Hepatocyte (in vitro differentiated cells): Measurements from ENCODE around the gene ENTPD2. TPM values are rescaled to one million over a fixed set of nuclear protein-coding genes. Genes with fewer than 3 reads are reported as not detected.

Experiments
- DNase-seq: peaks from one replicate; pipeline ENCODE4 v3.0.0-alpha.2; 2016; ENCODE audit warnings: low spot score
- H2AFZ ChIP-seq: fragments of 200-600 bp; sonication (generic); 2 replicates; pipeline ENCODE4 v1.6.0; 2016; ENCODE audit warnings: antibody characterized with exemption, mild to moderate bottlenecking
- H3K27ac ChIP-seq: fragments of 200-600 bp; sonication (generic); 2 replicates; pipeline ENCODE4 v1.5.1; 2016; ENCODE audit warnings: mild to moderate bottlenecking
- H3K27me3 ChIP-seq: fragments of 200-600 bp; sonication (generic); 2 replicates; pipeline ENCODE4 v1.6.1; 2016
- H3K36me3 ChIP-seq: fragments of 200-600 bp; sonication (generic); replicated peaks from 2 replicates; pipeline ENCODE4 v1.5.1; 2016; ENCODE audit warnings: low read depth; ENCODE audit not compliant: insufficient read depth
- H3K4me1 ChIP-seq: fragments of 200-600 bp; sonication (generic); 2 replicates; pipeline ENCODE4 v1.5.1; 2016; ENCODE audit warnings: mild to moderate bottlenecking, moderate library complexity; ENCODE audit not compliant: insufficient read depth
- H3K4me2 ChIP-seq: fragments of 200-600 bp; sonication (generic); 2 replicates; pipeline ENCODE4 v1.6.0; 2016
- H3K4me3 ChIP-seq: fragments of 200-600 bp; sonication (generic); 2 replicates; pipeline ENCODE4 v1.5.1; 2016; ENCODE audit warnings: mild to moderate bottlenecking
- H3K79me2 ChIP-seq: fragments of 200-600 bp; sonication (generic); 2 replicates; pipeline ENCODE4 v1.6.0; 2017; ENCODE audit warnings: mild to moderate bottlenecking
- H3K9me2 ChIP-seq: fragments of 200-600 bp; sonication (generic); replicated peaks from 2 replicates; pipeline ENCODE4 v1.6.0; 2017; ENCODE audit warnings: mild to moderate bottlenecking; ENCODE audit not compliant: insufficient read depth
- H3K9me3 ChIP-seq: fragments of 200-600 bp; sonication (generic); 2 replicates; pipeline ENCODE4 v1.5.1; 2016; ENCODE audit warnings: low read depth, mild to moderate bottlenecking
- H4K20me1 ChIP-seq: fragments of 200-600 bp; sonication (generic); 2 replicates; pipeline ENCODE4 v1.6.0; 2016; ENCODE audit warnings: mild to moderate bottlenecking; ENCODE audit not compliant: insufficient read depth, poor library complexity, severe bottlenecking
- CTCF ChIP-seq: fragments of 200-600 bp; sonication (generic); IDR thresholded peaks from 2 replicates; pipeline ENCODE4 v1.5.1; 2016; ENCODE audit warnings: antibody characterized with exemption, mild to moderate bottlenecking; ENCODE audit not compliant: poor library complexity
- EZH2 ChIP-seq: fragments of 200-600 bp; sonication (generic); IDR thresholded peaks from 2 replicates; pipeline ENCODE4 v1.6.1; 2016; ENCODE audit warnings: antibody characterized with exemption, mild to moderate bottlenecking, borderline replicate concordance
- EZH2phosphoT487 ChIP-seq: fragments of 200-600 bp; sonication (generic); IDR thresholded peaks from one replicate; pipeline ENCODE4 v1.6.1; 2018; ENCODE audit warnings: antibody characterized with exemption, mild to moderate bottlenecking, low read depth, moderate library complexity; ENCODE audit not compliant: unreplicated experiment, severe bottlenecking
- WGBS: methylation state at CpG from one replicate; pipeline ENCODE4 v1.1.6; 2016; ENCODE audit warnings: low lambda C conversion rate; ENCODE audit errors: missing lambda C conversion rate; 5-methylcytosine and 5-hydroxymethylcytosine counted together
- polyA plus RNA-seq: library from polyadenylated mRNA; unstranded; fragments of >200 nt; fragmentation: Nextera tagmentation; extraction: Ambion mirVana; gene quantifications from 2 replicates; pipeline ENCODE4 v1.2.1, GENCODE V29; 2016
- total RNA-seq: library from RNA; depleted of rRNA; stranded (reverse); fragments of >200 nt; gene quantifications from 2 replicates; pipeline ENCODE4 v1.2.3, GENCODE V29; 2014

Gene ENTPD2
- total and polyA plus RNA-seq, 2 experiments from 2014 or later, result 1.1 to 1.8 TPM

GRCh38 chr9:137086531-137087408 lies 32.9 kb upstream of the ENTPD2 start, which contains the start of gene MAN1B1:
TSS of gene MAN1B1 (plus strand) at chr9:137086985. CDS start at chr9:137087000, 15 bp downstream.
- H3K79me2 ChIP-seq, result peaks cover 20% of the 10 kb centered on the region
- H3K4me1 ChIP-seq, result peaks cover 17% of the 10 kb centered on the region
- DNase-seq, result peak; percentile 100
- peak within 1 kb of the TSS; percentile 86 for H3K4me2 ChIP-seq
- peak within 1 kb of the TSS; percentile 37 for H3K4me3 ChIP-seq
- no peaks in the 10 kb centered on the region for H3K27me3 ChIP-seq
- no peak for TF ChIP-seq CTCF
- TF ChIP-seq EZH2, result no peak
- no peak for TF ChIP-seq EZH2phosphoT487
- H3K36me3 ChIP-seq, result no peaks in the 10 kb centered on the region
- H3K9me3 ChIP-seq, result no peaks in the 10 kb centered on the region
- H4K20me1 ChIP-seq, result peaks cover 2% of the 10 kb centered on the region
- H3K9me2 ChIP-seq, result no peaks in the 10 kb centered on the region
- under 1% methylated on average over 79 of the region's 101 CpGs for WGBS
- H3K27ac ChIP-seq, result peak within 1 kb of the TSS; percentile 88
- H2AFZ ChIP-seq, result peak within 1 kb of the TSS; percentile 52

GRCh38 chr9:137085920-137086530 lies 32.2 kb upstream of the ENTPD2 start:
- Histone ChIP-seq H4K20me1 (peaks cover 4% of the 10 kb centered on the region), H3K27me3 (no peaks in the 10 kb centered on the region), H3K4me2 (peak overlapping the region; percentile 86), H3K9me2 (no peaks in the 10 kb centered on the region), H2AFZ (peak overlapping the region; percentile 28), H3K4me3 (peak overlapping the region; percentile 34), H3K9me3 (no peaks in the 10 kb centered on the region), H3K79me2 (peaks cover 20% of the 10 kb centered on the region), H3K36me3 (no peaks in the 10 kb centered on the region), H3K27ac (peak overlapping the region; percentile 88), H3K4me1 (peaks cover 17% of the 10 kb centered on the region)
- TF ChIP-seq EZH2, result no peak
- no peak for TF ChIP-seq CTCF
- no peak for TF ChIP-seq EZH2phosphoT487
- peak; percentile 55 for DNase-seq
- WGBS, result 6% methylated on average over 25 of the region's 58 CpGs

- no peaks in the 10 kb centered on the region for H3K9me2 ChIP-seq
- DNase-seq, result no peak
- H4K20me1 ChIP-seq, result peaks cover 5% of the 10 kb centered on the region
- H2AFZ ChIP-seq, result no peak overlapping the region
- H3K79me2 ChIP-seq, result peaks cover 21% of the 10 kb centered on the region
- 85% methylated on average over 9 of the region's 9 CpGs for WGBS
- no peak overlapping the region for H3K4me2 ChIP-seq
- no peak overlapping the region for H3K27ac ChIP-seq
- H3K4me1 ChIP-seq, result peaks cover 17% of the 10 kb centered on the region
- peaks cover under 1% of the 10 kb centered on the region for H3K27me3 ChIP-seq
- TF ChIP-seq CTCF (no peak), EZH2phosphoT487 (no peak), EZH2 (no peak)
- no peak overlapping the region for H3K4me3 ChIP-seq
- no peaks in the 10 kb centered on the region for H3K36me3 ChIP-seq
- no peaks in the 10 kb centered on the region for H3K9me3 ChIP-seq
These were observed 30.7 kb upstream of the ENTPD2 start for GRCh38 chr9:137084526-137084925.
